Endothelial cell of umbilical vein (primary cell): ENCODE results near the gene MYO1G. TPM values are rescaled to one million over a fixed set of nuclear protein-coding genes. Genes with fewer than 3 reads are reported as not detected.

Experiments used
- BruUV-seq: library from RNA; stranded (reverse); fragments of 400-500 nt; replicated peaks from 2 replicates; lab custom pipeline; 2021; lab: Mats Ljungman, UMichigan
- CTCF ChIA-PET: fragments of 300-600, 350-600 bp; sonication (Branson Sonifier 250); formaldehyde crosslinking; loops from one replicate; lab custom pipeline; 2021; ENCODE audit warnings: antibody characterized with exemption, inconsistent platforms; lab: Charles Lee
- POLR2A ChIA-PET: fragments of 300-600, 350-600 bp; sonication (Branson Sonifier 250); formaldehyde crosslinking; loops from one replicate; lab custom pipeline; 2021; ENCODE audit warnings: antibody characterized with exemption, inconsistent platforms; lab: Charles Lee
- DNase-seq: peaks from one replicate; pipeline ENCODE4 v3.0.0-alpha.2; 2011; ENCODE audit warnings: low read depth, low spot score
- FAIRE-seq: peaks from 2 replicates; lab custom pipeline; 2011; peaks lifted over from hg19 to GRCh38; lab: Jason Lieb, UNC
- H2AFZ ChIP-seq: 2 replicates; pipeline ENCODE4 v1.6.0; 2012; ENCODE audit warnings: low read depth, low read length, control low read depth, inconsistent platforms
- H3K27ac ChIP-seq: 2 replicates; pipeline ENCODE4 v1.5.1; 2011; ENCODE audit warnings: low read depth, mild to moderate bottlenecking, control low read depth, low read length, moderate library complexity; ENCODE audit not compliant: insufficient read depth
- H3K27me3 ChIP-seq, 2 experiments: 2 replicates each; pipeline versions ENCODE4 v1.6.0 to v1.6.1; 2011; ENCODE audit warnings: low read length in 2 of 2, mixed read lengths in 1 of 2; ENCODE audit not compliant: control insufficient read depth in 2 of 2, insufficient read depth in 2 of 2
- H3K36me3 ChIP-seq, 2 experiments: 2 replicates in 1 of 2; 3 replicates in 1 of 2; pipeline ENCODE4 v1.5.1; 2011; ENCODE audit warnings: low read length in 2 of 2, mild to moderate bottlenecking in 1 of 2, moderate library complexity in 1 of 2; ENCODE audit not compliant: control insufficient read depth in 2 of 2, insufficient read depth in 2 of 2; ENCODE audit errors: extremely low read depth in 1 of 2
- H3K4me1 ChIP-seq: 3 replicates; pipeline ENCODE4 v1.5.1; 2011; ENCODE audit warnings: mild to moderate bottlenecking, low read length; ENCODE audit not compliant: control insufficient read depth, insufficient read depth; ENCODE audit errors: extremely low read depth
- H3K4me2 ChIP-seq: 2 replicates; pipeline ENCODE4 v1.6.1; 2011; ENCODE audit warnings: low read length, control low read depth, mixed read lengths; ENCODE audit not compliant: insufficient read depth
- H3K4me3 ChIP-seq, 3 experiments: fragments of 200-600 bp in 1 of 3; sonication (generic), shearing (Covaris generic) in 1 of 3; replicated peaks in 1 of 3; 2 replicates each; pipeline ENCODE4 v1.5.1; 2011 to 2016; ENCODE audit warnings: control low read depth in 3 of 3, low read length in 3 of 3, mild to moderate bottlenecking in 2 of 3, inconsistent platforms in 1 of 3, low read depth in 1 of 3, moderate library complexity in 1 of 3; ENCODE audit not compliant: insufficient read depth in 1 of 3
- H3K79me2 ChIP-seq: 2 replicates; pipeline ENCODE4 v1.6.0; 2012; ENCODE audit warnings: low read length, inconsistent platforms; ENCODE audit not compliant: control insufficient read depth, insufficient read depth
- H3K9ac ChIP-seq: replicated peaks from 2 replicates; pipeline ENCODE3; 2011; ENCODE audit warnings: low read length, control low read depth; ENCODE audit not compliant: insufficient read depth; ENCODE audit errors: extremely low read depth
- H3K9me1 ChIP-seq: replicated peaks from 3 replicates; pipeline ENCODE4 v1.6.0; 2011; ENCODE audit warnings: mild to moderate bottlenecking, low read length; ENCODE audit not compliant: control insufficient read depth, insufficient read depth; ENCODE audit errors: extremely low read depth
- H3K9me3 ChIP-seq: replicated peaks from 2 replicates; pipeline ENCODE4 v1.5.1; 2012; ENCODE audit warnings: low read length, inconsistent platforms; ENCODE audit not compliant: control insufficient read depth, insufficient read depth
- H4K20me1 ChIP-seq: replicated peaks from 2 replicates; pipeline ENCODE3; 2011; ENCODE audit warnings: mild to moderate bottlenecking, low read length; ENCODE audit not compliant: control insufficient read depth, insufficient read depth; ENCODE audit errors: extremely low read depth
- CTCF ChIP-seq, 2 donors: IDR thresholded peaks; 1 replicate in 1 of 2; 2 replicates in 1 of 2; pipeline ENCODE4 v1.5.1; 2011; ENCODE audit warnings: low read length in 2 of 2, mild to moderate bottlenecking in 2 of 2, moderate library complexity in 2 of 2, control low read depth in 1 of 2, inconsistent platforms in 1 of 2, low read depth in 1 of 2; ENCODE audit not compliant: insufficient read depth in 1 of 2; ENCODE audit errors: extremely low read depth in 1 of 2
- EZH2 ChIP-seq: IDR thresholded peaks from 2 replicates; pipeline ENCODE4 v1.6.1; 2012; ENCODE audit warnings: borderline replicate concordance, low read depth, mild to moderate bottlenecking, moderate library complexity, low read length, inconsistent platforms; ENCODE audit not compliant: severe bottlenecking
- FOS ChIP-seq: IDR thresholded peaks from 2 replicates; pipeline ENCODE4 v1.6.1; 2011; ENCODE audit warnings: mild to moderate bottlenecking, low read length, moderate library complexity, borderline replicate concordance; ENCODE audit not compliant: insufficient read depth
- GATA2 ChIP-seq: IDR thresholded peaks from 2 replicates; pipeline ENCODE4 v1.7.0; 2011; ENCODE audit warnings: low read depth, mild to moderate bottlenecking, moderate library complexity, mixed read lengths, low read length; ENCODE audit not compliant: insufficient read length, insufficient read depth
- JUN ChIP-seq: IDR thresholded peaks from 2 replicates; pipeline ENCODE4 v1.6.1; 2011; ENCODE audit warnings: borderline replicate concordance, low read depth; ENCODE audit not compliant: insufficient read length, insufficient read depth
- MYC ChIP-seq: IDR thresholded peaks from one replicate; pipeline ENCODE4 v1.6.1; 2011; ENCODE audit warnings: mild to moderate bottlenecking, low read depth, low read length
- POLR2A ChIP-seq: IDR thresholded peaks from 2 replicates; pipeline ENCODE4 v1.6.1; 2012; ENCODE audit warnings: low read depth, mild to moderate bottlenecking, control low read depth, low read length
- POLR2AphosphoS5 ChIP-seq: IDR thresholded peaks from 2 replicates; pipeline ENCODE4 v1.6.1; 2012; ENCODE audit warnings: low read depth, mild to moderate bottlenecking, control low read depth, low read length, moderate library complexity; ENCODE audit not compliant: insufficient read depth
- dilution Hi-C: fragments of 300-500 bp; cut with MboI; formaldehyde crosslinking; loops from one replicate; pipeline ENCODE4 v1.15.0; 2019; ENCODE audit warnings: low sequenced_read_pairs; ENCODE audit not compliant: extremely low pct_ligation_motif_present
- intact Hi-C: fragments of 100-400 bp; cut with micrococcal nuclease; formaldehyde crosslinking; loops from one replicate; pipeline ENCODE4 v1.10.0; 2022
- polyA plus RNA-seq, 4 experiments: library from polyadenylated mRNA; depleted of rRNA in 3 of 4; stranded (reverse) in 3 of 4; unstranded in 1 of 4; fragments of >200 nt; gene quantifications; 2 replicates each; pipeline versions ENCODE4 v1.2.1 to v1.2.3, GENCODE V29; 2011 to 2012; ENCODE audit warnings: missing spikeins in 1 of 4
- total RNA-seq: library from RNA; stranded (reverse); gene quantifications from 2 replicates; pipeline ENCODE4 v1.2.3, GENCODE V29; 2021
- TF ChIP-seq, protein P1 (sequence below): IDR thresholded peaks from 2 replicates; pipeline ENCODE4 v1.6.1; 2011; ENCODE audit not compliant: insufficient read depth, insufficient read length

MYO1G gene
- total and polyA plus RNA-seq, 2 donors (not counting 3 experiments of a cell fraction or from before 2014, with no cell fraction given): 0.11 TPM; not detected in 1

DNA sequence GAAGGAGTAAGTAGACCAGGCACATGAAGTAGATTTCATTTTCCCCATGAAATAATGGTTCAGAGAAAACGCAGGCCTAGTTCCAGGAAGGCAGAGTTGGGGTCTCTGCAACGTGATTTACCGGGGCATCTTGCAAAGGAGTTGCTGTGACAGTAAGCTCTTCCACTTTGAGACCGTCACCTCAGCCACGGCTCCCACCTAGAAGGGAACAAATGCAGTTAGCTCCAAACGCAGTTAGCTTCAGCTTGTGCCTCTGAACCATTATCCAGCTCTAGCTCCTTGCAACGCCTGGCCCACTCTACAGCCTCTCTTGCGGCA lies 7.0 kb upstream of the MYO1G start:
- ChIA-PET CTCF (interaction anchor here (1.0 to 1.4 kb wide), 4 partner anchors 12 to 150 kb away, joined by 4 to 15 read pairs (median 7); partner anchors contain the start of gene CCM2), POLR2A (interaction anchor here (0.5 to 2.2 kb wide), 7 partner anchors 11 to 866 kb away, joined by 3 to 14 read pairs (median 6); partner anchors contain the start of gene CCM2)
- Histone ChIP-seq H3K79me2 (peaks cover 30% of the 10 kb centered on the region), H3K27ac (peak overlapping the region; percentile 88), H4K20me1 (no peaks in the 10 kb centered on the region), H3K4me1 (peaks cover 26% of the 10 kb centered on the region), H3K9me1 (no peaks in the 10 kb centered on the region), H3K36me3 (peaks cover 14 to 21% of the 10 kb centered on the region in 2 experiments), H2AFZ (no peak overlapping the region), H3K4me2 (peak overlapping the region; percentile 77), H3K4me3 (peak overlapping the region; percentile 42 to 81 (median 70)), H3K9me3 (no peaks in the 10 kb centered on the region), H3K9ac (peak overlapping the region; percentile 95), H3K27me3 (no peaks in the 10 kb centered on the region)
- intact Hi-C loops: loop anchor here (1.0 kb wide), 2 partner anchors 13 to 125 kb away; partner anchors contain the start of gene TBRG4
- dilution Hi-C loops: no loop called here
- no TSS peak for BruUV-seq
- FAIRE-seq (no peak), DNase-seq (no peak)
- no peak for TF ChIP-seq MYC
- no peak for TF ChIP-seq JUN
- no peak for TF ChIP-seq POLR2A
- TF ChIP-seq, protein P1, sequence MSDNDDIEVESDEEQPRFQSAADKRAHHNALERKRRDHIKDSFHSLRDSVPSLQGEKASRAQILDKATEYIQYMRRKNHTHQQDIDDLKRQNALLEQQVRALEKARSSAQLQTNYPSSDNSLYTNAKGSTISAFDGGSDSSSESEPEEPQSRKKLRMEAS: no peak
- no peak for TF ChIP-seq POLR2AphosphoS5
- no peak for TF ChIP-seq GATA2

DNA sequence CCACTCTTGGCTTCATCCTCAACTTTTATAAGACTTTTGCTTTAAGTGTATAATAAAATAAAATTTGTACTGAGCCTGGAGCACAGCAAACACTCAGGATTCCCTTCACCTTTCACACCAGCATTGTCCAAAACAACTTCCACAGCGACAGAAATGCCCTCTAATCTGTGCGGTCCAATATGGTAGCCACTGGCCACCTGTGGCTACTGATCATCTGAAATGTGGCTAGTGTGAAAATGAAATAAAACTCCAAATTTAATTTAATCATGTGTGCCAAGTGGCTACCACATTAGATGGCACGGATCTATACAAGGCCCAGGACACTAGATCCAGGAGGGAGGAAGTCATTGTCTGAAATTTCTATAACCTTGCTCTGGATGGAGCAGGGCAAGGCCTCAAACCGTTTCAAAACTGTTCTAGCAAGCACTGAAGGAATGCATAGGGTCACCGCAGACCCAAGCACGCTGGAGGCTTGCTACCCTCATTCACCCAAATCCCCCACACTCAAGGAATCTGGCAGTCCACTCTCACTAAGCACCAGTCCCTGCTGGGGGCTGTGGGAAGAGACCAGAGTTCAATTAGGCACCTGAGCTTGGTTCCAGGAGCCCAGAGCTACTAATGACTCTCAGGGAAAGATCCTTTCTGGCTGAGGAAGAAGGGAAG lies 6.3 kb upstream of the MYO1G start:
- CTCF ChIA-PET: interaction anchor here (1.0 to 1.4 kb wide), 5 partner anchors 11 to 151 kb away, joined by 4 to 15 read pairs (median 7); partner anchors contain the start of gene CCM2
- dilution Hi-C loops (no loop called here), intact Hi-C loops (no loop called here)

More for the DNA sequence above, 6.3 kb upstream of the MYO1G start:
- no peaks in the 10 kb centered on the region for H4K20me1 ChIP-seq
- peak overlapping the region; percentile 77 for H3K4me2 ChIP-seq
- TSS peak; percentile 59 for BruUV-seq
- TF ChIP-seq CTCF (IDR thresholded peaks at IDR 0.05; ENCODE audit: extremely low read depth in 1 of 2, insufficient read depth in 1 of 2, low read depth in 1 of 2, low read length in 2 of 2) (no peak), MYC (no peak), POLR2A (no peak), FOS (no peak), JUN (no peak), POLR2AphosphoS5 (no peak), GATA2 (no peak), EZH2 (no peak)
- TF ChIP-seq, protein P1: no peak
- peaks cover 14 to 21% of the 10 kb centered on the region in 2 experiments for H3K36me3 ChIP-seq
- no peaks in the 10 kb centered on the region for H3K27me3 ChIP-seq
- H3K9ac ChIP-seq: peak overlapping the region; percentile 95
- H3K27ac ChIP-seq: peak overlapping the region; percentile 88
- POLR2A ChIA-PET: interaction anchor here (0.5 to 2.2 kb wide), 6 partner anchors 12 to 865 kb away, joined by 3 to 14 read pairs (median 6); partner anchors contain the start of gene CCM2
- H2AFZ ChIP-seq: no peak overlapping the region
- peaks cover 30% of the 10 kb centered on the region for H3K79me2 ChIP-seq
- no peaks in the 10 kb centered on the region for H3K9me1 ChIP-seq
- DNase-seq: no peak
- no peak for FAIRE-seq
- H3K4me3 ChIP-seq: peak overlapping the region; percentile 42 to 81 (median 70)
- H3K4me1 ChIP-seq: peaks cover 21% of the 10 kb centered on the region
- H3K9me3 ChIP-seq: no peaks in the 10 kb centered on the region
